Muscle of leg (tissue), 11 donors: Measurements from ENCODE around the gene CTBP2. TPM values are rescaled to one million over a fixed set of nuclear protein-coding genes. Genes with fewer than 3 reads are reported as not detected.

Experiments used
- DNase-seq: peaks from one replicate; pipeline ENCODE4 v3.0.0; 2013
- H3K27ac ChIP-seq: one replicate; pipeline ENCODE4 v1.5.1; 2013; ENCODE audit warnings: mild to moderate bottlenecking, low read length, control low read depth
- H3K27me3 ChIP-seq: one replicate; pipeline ENCODE4 v1.6.1; 2013; ENCODE audit warnings: low read length; ENCODE audit not compliant: control insufficient read depth, insufficient read depth
- H3K36me3 ChIP-seq: one replicate; pipeline ENCODE4 v1.6.1; 2013; ENCODE audit warnings: low read length; ENCODE audit not compliant: control insufficient read depth, insufficient read depth
- H3K4me1 ChIP-seq: one replicate; pipeline ENCODE4 v1.6.1; 2013; ENCODE audit warnings: low read length; ENCODE audit not compliant: control insufficient read depth, insufficient read depth
- H3K4me3 ChIP-seq: one replicate; pipeline ENCODE4 v1.5.1; 2013; ENCODE audit warnings: low read length, control low read depth
- H3K9me3 ChIP-seq: replicated peaks from 2 replicates; pipeline ENCODE4 v1.6.1; 2013; ENCODE audit warnings: low read depth, low read length; ENCODE audit not compliant: control insufficient read depth
- WGBS: methylation state at CpG from one replicate; pipeline ENCODE4 v1.1.5; 2013; ENCODE audit warnings: missing lambda C conversion rate; ENCODE audit not compliant: insufficient coverage; 5-methylcytosine and 5-hydroxymethylcytosine counted together
- polyA plus RNA-seq, 8 donors: library from polyadenylated mRNA; unstranded; fragments of 120-200 nt; gene quantifications; one replicate each; pipeline versions ENCODE4 v1.2.1 to v1.2.3, GENCODE V29; 2013; ENCODE audit warnings: inconsistent platforms in 1 of 8, low replicate concordance in 1 of 8; ENCODE audit not compliant: insufficient read length in 8 of 8, insufficient read depth in 1 of 8
- total RNA-seq: library from RNA; stranded (reverse); fragments of 120-200 nt; gene quantifications from one replicate; pipeline ENCODE4 v1.2.4, GENCODE V29; 2013

CTBP2 gene
- total and polyA plus RNA-seq, 9 donors, result 32.4 to 50.2 (median 41.0) TPM

GRCh38 chr10:125011171-125011925 is 149.0 kb downstream of the CTBP2 start:
- H3K4me1 ChIP-seq, result peaks cover 87% of the 10 kb centered on the region
- H3K27me3 ChIP-seq, result no peaks in the 10 kb centered on the region
- 91% methylated on average over 11 of the region's 16 CpGs for WGBS
- no peak overlapping the region for H3K4me3 ChIP-seq
- no peak overlapping the region for H3K27ac ChIP-seq
- no peak for DNase-seq
- H3K36me3 ChIP-seq, result peaks cover 7% of the 10 kb centered on the region
- H3K9me3 ChIP-seq, result no peaks in the 10 kb centered on the region

GRCh38 chr10:125010362-125010761 is 150.0 kb downstream of the CTBP2 start:
- Histone ChIP-seq H3K27me3 (no peaks in the 10 kb centered on the region), H3K9me3 (no peaks in the 10 kb centered on the region), H3K27ac (no peak overlapping the region), H3K4me3 (no peak overlapping the region), H3K36me3 (peaks cover 13% of the 10 kb centered on the region), H3K4me1 (peaks cover 81% of the 10 kb centered on the region)
- DNase-seq, result no peak
- 89% methylated on average over 4 of the region's 5 CpGs for WGBS

DNA sequence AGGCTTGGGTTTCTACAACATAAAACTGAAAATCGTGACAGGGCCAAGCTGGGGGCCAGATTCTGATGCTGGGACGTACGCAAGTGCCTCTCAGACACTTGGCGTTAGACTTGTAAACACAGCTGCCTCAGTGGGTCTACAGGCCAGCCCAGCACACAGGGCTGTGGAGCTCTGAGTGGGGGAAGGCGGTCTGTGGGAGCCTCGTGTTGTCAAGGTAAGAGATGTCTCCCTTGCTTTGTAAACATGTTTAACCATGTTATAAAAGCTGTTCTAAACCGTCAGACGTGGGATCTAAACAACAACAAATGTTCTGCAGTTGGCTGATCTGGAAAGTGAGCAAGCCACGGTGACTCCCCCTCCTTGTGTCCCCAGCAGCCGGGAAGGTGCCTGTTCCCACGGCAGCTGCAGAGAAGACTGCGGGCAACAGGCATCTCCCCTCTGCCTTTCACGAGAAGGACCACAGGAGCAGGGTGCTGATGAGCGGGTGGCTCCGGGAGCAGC is 150.7 kb downstream of the CTBP2 start:
- Histone ChIP-seq H3K27ac (peak overlapping the region; percentile 59), H3K4me3 (no peak overlapping the region), H3K27me3 (no peaks in the 10 kb centered on the region), H3K36me3 (peaks cover 17% of the 10 kb centered on the region), H3K4me1 (peaks cover 75% of the 10 kb centered on the region), H3K9me3 (no peaks in the 10 kb centered on the region)
- 68% methylated on average over 12 of the region's 15 CpGs for WGBS
- no peak for DNase-seq

DNA sequence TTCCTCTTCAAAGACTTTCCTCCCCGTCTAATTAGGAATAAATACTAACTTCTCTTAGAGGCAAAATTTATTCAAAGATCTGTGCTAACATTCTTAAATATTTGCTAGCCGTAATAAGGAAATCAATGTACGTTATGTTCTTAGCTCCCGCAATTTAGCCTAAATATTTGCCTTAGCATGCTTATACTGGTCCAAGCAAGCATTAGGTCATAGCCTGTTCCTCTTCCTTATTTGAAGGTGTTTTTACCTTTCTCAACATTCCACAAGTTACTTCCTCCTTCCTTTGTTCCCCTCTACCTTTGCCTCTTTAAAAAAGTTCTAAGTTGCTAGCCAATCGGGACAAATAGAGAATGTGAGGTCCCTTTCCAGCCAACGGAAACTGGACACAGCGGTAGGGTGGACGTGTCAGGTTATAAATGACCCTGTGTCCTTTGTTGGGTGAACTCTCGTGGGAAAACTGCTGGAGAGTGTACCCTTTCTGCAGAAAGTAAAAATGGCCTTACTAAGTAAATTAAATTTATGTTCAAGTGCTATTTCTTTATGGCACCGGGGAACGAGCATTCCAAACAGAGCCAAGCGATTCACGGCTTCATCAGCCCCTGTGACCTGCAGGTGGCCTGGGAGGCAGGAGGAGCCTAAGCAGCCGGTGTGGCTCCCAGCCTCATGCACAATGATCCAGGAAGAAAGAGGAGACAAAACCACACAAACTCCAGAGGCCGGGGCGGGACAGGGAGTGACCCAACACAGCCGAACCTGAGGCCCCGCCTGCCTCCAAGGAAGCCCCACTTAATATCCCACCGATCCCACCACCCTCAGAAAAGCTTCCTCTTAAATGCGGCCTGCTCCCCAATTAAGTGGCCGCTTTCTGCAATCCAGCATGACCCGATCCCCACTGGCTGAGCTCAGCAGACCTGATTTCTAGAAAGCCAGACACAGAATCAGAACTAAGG is 151.4 kb downstream of the CTBP2 start:
- no peak for DNase-seq

GRCh38 chr10:125007436-125007835 is 152.9 kb downstream of the CTBP2 start:
- 65% methylated on average over 5 of the region's 6 CpGs for WGBS
- H3K9me3 ChIP-seq, result no peaks in the 10 kb centered on the region
- peaks cover 32% of the 10 kb centered on the region for H3K36me3 ChIP-seq
- no peaks in the 10 kb centered on the region for H3K27me3 ChIP-seq
- H3K4me3 ChIP-seq, result no peak overlapping the region
- peaks cover 65% of the 10 kb centered on the region for H3K4me1 ChIP-seq
- peak overlapping the region; percentile 88 for H3K27ac ChIP-seq
- no peak for DNase-seq

More for the DNA sequence above, 151.4 kb downstream of the CTBP2 start:
- no peaks in the 10 kb centered on the region for H3K9me3 ChIP-seq
- H3K36me3 ChIP-seq, result peaks cover 21% of the 10 kb centered on the region
- peaks cover 69% of the 10 kb centered on the region for H3K4me1 ChIP-seq
- no peak overlapping the region for H3K4me3 ChIP-seq
- 80% methylated on average over 14 of the region's 22 CpGs for WGBS
- H3K27me3 ChIP-seq, result no peaks in the 10 kb centered on the region
- peak overlapping the region; percentile 59 for H3K27ac ChIP-seq

DNA sequence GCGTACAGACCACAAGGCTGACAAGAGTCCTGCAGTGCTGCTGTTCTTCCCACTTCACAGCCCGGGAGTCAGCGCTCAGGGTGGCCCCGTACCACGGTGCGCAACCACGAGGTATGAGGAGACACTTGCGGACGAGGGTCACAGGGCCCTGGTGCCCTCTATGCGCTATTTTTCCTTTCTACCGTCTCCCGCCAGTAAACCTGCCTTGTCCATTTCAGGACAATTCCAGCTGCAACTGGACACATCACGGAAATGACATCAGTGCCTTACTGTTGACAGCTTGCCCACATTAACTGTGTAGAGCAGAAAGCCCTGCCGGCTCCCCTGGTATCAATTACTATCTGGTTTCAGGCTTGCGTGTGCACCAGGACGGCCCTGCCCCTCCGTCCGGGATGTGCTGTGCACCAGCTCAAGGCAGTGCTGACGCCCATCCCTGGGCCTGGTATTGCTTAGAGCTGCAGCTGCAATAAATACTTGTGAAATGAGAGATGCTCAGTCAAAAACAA is 153.4 kb downstream of the CTBP2 start:
- Histone ChIP-seq H3K4me3 (no peak overlapping the region), H3K27ac (peak overlapping the region; percentile 88), H3K4me1 (peaks cover 65% of the 10 kb centered on the region), H3K9me3 (no peaks in the 10 kb centered on the region), H3K36me3 (peaks cover 35% of the 10 kb centered on the region), H3K27me3 (no peaks in the 10 kb centered on the region)
- 42% methylated on average over 17 of the region's 19 CpGs for WGBS
- peak; percentile 88 for DNase-seq

- peaks cover 65% of the 10 kb centered on the region for H3K4me1 ChIP-seq
- H3K4me3 ChIP-seq, result no peak overlapping the region
- peaks cover 41% of the 10 kb centered on the region for H3K36me3 ChIP-seq
Measured at GRCh38 chr10:125006188-125006680, 154.1 kb downstream of the CTBP2 start.

GRCh38 chr10:125005312-125006187 is 154.8 kb downstream of the CTBP2 start:
- 89% methylated on average over 27 of the region's 36 CpGs for WGBS

More at GRCh38 chr10:125006188-125006680, 154.1 kb downstream of the CTBP2 start:
- no peaks in the 10 kb centered on the region for H3K27me3 ChIP-seq
- WGBS, result no CpG with 5 or more reads among the region's 9 CpGs
- no peak for DNase-seq
- H3K27ac ChIP-seq, result peak overlapping the region; percentile 88
- no peaks in the 10 kb centered on the region for H3K9me3 ChIP-seq

DNA sequence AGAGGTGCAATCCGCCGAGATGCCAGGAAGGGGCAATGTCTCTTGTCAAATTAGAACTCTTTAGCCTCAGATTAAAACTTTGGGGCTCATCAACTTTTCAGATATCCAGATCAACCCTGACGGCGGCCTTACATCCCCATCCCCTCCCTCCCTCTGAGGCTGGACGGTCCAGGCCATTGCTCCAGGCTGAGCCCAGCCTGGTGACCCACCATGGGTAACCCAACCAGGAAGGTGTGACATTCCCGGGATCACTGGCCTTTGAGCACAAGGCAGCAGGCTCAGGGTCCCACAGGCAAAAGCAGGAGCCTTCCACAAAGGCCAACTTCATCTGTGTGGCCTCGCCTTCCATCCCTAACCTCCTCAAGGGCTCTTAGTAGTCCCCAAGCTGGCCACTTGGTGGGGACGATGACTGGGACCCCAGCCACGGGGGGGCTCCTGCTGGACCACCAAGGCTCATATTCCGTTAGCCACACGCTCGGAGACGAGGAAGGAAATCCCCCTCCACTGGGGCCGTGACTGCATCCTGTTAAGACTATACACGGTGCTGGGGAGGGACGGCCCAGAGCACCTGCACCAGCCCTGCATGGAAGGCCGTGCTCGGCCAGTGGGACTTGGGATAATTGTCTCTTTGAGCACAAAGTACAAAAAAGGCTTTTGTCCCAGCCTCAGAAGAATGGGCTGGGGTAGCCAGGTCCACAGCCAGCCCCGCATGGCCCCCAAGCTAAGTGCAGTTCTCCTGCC is 155.6 kb downstream of the CTBP2 start:
- Histone ChIP-seq H3K4me1 (peaks cover 65% of the 10 kb centered on the region), H3K27me3 (no peaks in the 10 kb centered on the region), H3K36me3 (peaks cover 54% of the 10 kb centered on the region), H3K9me3 (no peaks in the 10 kb centered on the region), H3K4me3 (no peak overlapping the region), H3K27ac (no peak overlapping the region)
- no peak for DNase-seq
- WGBS, result 79% methylated on average over 19 of the region's 19 CpGs

More at GRCh38 chr10:125005312-125006187, 154.8 kb downstream of the CTBP2 start:
- no peaks in the 10 kb centered on the region for H3K9me3 ChIP-seq
- no peak overlapping the region for H3K4me3 ChIP-seq
- H3K4me1 ChIP-seq, result peaks cover 65% of the 10 kb centered on the region
- DNase-seq, result no peak
- H3K36me3 ChIP-seq, result peaks cover 46% of the 10 kb centered on the region
- no peaks in the 10 kb centered on the region for H3K27me3 ChIP-seq
- H3K27ac ChIP-seq, result no peak overlapping the region
